Mucosa of rectum (tissue), 2 donors: Measurements from ENCODE around the gene TNFRSF12A.
"Not testable (repeated sequence)": the region's sequence is repeated elsewhere in the genome, so short reads cannot be mapped to it uniquely, and the experiment has no call there.

Experiments
- H3K27ac ChIP-seq, 2 donors: one replicate each; pipeline ENCODE4 v1.7.0; 2013; ENCODE audit warnings: inconsistent platforms in 2 of 2, low read depth in 2 of 2, low read length in 2 of 2
- H3K27me3 ChIP-seq, 2 donors: one replicate each; pipeline ENCODE4 v1.7.0; 2013; ENCODE audit warnings: low read length in 2 of 2; ENCODE audit not compliant: control insufficient read depth in 2 of 2, insufficient read depth in 2 of 2
- H3K36me3 ChIP-seq, 2 donors: one replicate each; pipeline ENCODE4 v1.7.0; 2013; ENCODE audit warnings: low read length in 2 of 2; ENCODE audit not compliant: control insufficient read depth in 2 of 2, insufficient read depth in 2 of 2
- H3K4me1 ChIP-seq, 2 donors: one replicate each; pipeline ENCODE4 v1.7.0; 2013; ENCODE audit warnings: low read length in 2 of 2, mild to moderate bottlenecking in 1 of 2; ENCODE audit not compliant: control insufficient read depth in 2 of 2, insufficient read depth in 2 of 2
- H3K4me3 ChIP-seq, 2 donors: one replicate each; pipeline ENCODE4 v1.7.0; 2013; ENCODE audit warnings: low read length in 2 of 2
- H3K9ac ChIP-seq, 2 donors: one replicate each; pipeline ENCODE4 v1.7.0; 2013; ENCODE audit warnings: low read length in 2 of 2, low read depth in 1 of 2, mild to moderate bottlenecking in 1 of 2
- H3K9me3 ChIP-seq, 2 donors: one replicate each; pipeline ENCODE4 v1.7.0; 2013; ENCODE audit warnings: low read length in 2 of 2; ENCODE audit not compliant: control insufficient read depth in 2 of 2
- donor health status: healthy.
- donor health status: Normal muscosa, but diverticular disease.

The TNFRSF12A gene

GRCh38 chr16:3047387-3047720 lies 27.2 kb downstream of the TNFRSF12A start:
- no peak overlapping the region for H3K9ac ChIP-seq
- no peak overlapping the region for H3K27ac ChIP-seq
- no peaks in the 10 kb centered on the region for H3K36me3 ChIP-seq
- peak overlapping the region in 1 of 2 donors; percentile 31 for H3K4me3 ChIP-seq
- peaks cover 0 to 6% of the 10 kb centered on the region in 2 donors for H3K4me1 ChIP-seq
- no peaks in the 10 kb centered on the region for H3K9me3 ChIP-seq
- H3K27me3 ChIP-seq: peaks cover 25 to 50% of the 10 kb centered on the region in 2 donors

GRCh38 chr16:3049921-3050481 lies 29.8 kb downstream of the TNFRSF12A start:
- Histone ChIP-seq H3K27me3 (peaks cover 19 to 30% of the 10 kb centered on the region in 2 donors), H3K9ac (no peak overlapping the region), H3K36me3 (no peaks in the 10 kb centered on the region), H3K4me3 (no peak overlapping the region), H3K9me3 (no peaks in the 10 kb centered on the region), H3K27ac (no peak overlapping the region), H3K4me1 (peaks cover 0 to 6% of the 10 kb centered on the region in 2 donors)

GRCh38 chr16:3050487-3050886 lies 30.3 kb downstream of the TNFRSF12A start:
- Histone ChIP-seq H3K36me3 (no peaks in the 10 kb centered on the region), H3K9me3 (no peaks in the 10 kb centered on the region), H3K4me1 (peaks cover 0 to 3% of the 10 kb centered on the region in 2 donors), H3K9ac (no peak overlapping the region), H3K27ac (no peak overlapping the region), H3K27me3 (peaks cover 16 to 26% of the 10 kb centered on the region in 2 donors), H3K4me3 (no peak overlapping the region)

- Histone ChIP-seq H3K9ac (no peak overlapping the region), H3K4me3 (no peak overlapping the region), H3K27me3 (peaks cover 15 to 26% of the 10 kb centered on the region in 2 donors), H3K36me3 (no peaks in the 10 kb centered on the region), H3K27ac (no peak overlapping the region), H3K4me1 (peaks cover 0 to under 1% of the 10 kb centered on the region in 2 donors), H3K9me3 (no peaks in the 10 kb centered on the region)
These were observed 30.8 kb downstream of the TNFRSF12A start for GRCh38 chr16:3051009-3051408.

- H3K9ac ChIP-seq: no peak overlapping the region
- no peaks in the 10 kb centered on the region for H3K36me3 ChIP-seq
- H3K27ac ChIP-seq: no peak overlapping the region
- H3K9me3 ChIP-seq: no peaks in the 10 kb centered on the region
- no peaks in the 10 kb centered on the region for H3K4me1 ChIP-seq
- H3K27me3 ChIP-seq: peaks cover 15 to 24% of the 10 kb centered on the region in 2 donors
- no peak overlapping the region for H3K4me3 ChIP-seq
These were observed 31.3 kb downstream of the TNFRSF12A start for GRCh38 chr16:3051494-3051893.

GRCh38 chr16:3052571-3053329 lies 32.6 kb downstream of the TNFRSF12A start:
- not testable (repeated sequence) for H3K36me3 ChIP-seq, H3K9me3 ChIP-seq, H3K27ac ChIP-seq, H3K4me1 ChIP-seq, H3K4me3 ChIP-seq, H3K9ac ChIP-seq
- peaks cover 14 to 15% of the 10 kb centered on the region in 2 donors for H3K27me3 ChIP-seq

- H3K27ac ChIP-seq, H3K27me3 ChIP-seq, H3K4me3 ChIP-seq, H3K9ac ChIP-seq, H3K9me3 ChIP-seq, H3K36me3 ChIP-seq, H3K4me1 ChIP-seq: not testable (repeated sequence)
These were observed 33.2 kb downstream of the TNFRSF12A start for GRCh38 chr16:3053330-3053710.

- peak overlapping the region in 1 of 2 donors; percentile 32 for H3K27ac ChIP-seq
These were observed 35.0 kb downstream of the TNFRSF12A start for GRCh38 chr16:3054965-3055733.

GRCh38 chr16:3055734-3056115 lies 35.6 kb downstream of the TNFRSF12A start:
- not testable (repeated sequence) for H3K36me3 ChIP-seq, H3K27me3 ChIP-seq
- H3K27ac ChIP-seq: peak overlapping the region in 1 of 2 donors; percentile 32

More at GRCh38 chr16:3054965-3055733, 35.0 kb downstream of the TNFRSF12A start:
- Histone ChIP-seq H3K9me3 (no peaks in the 10 kb centered on the region), H3K9ac (no peak overlapping the region), H3K36me3 (no peaks in the 10 kb centered on the region), H3K27me3 (no peaks in the 10 kb centered on the region), H3K4me1 (peaks cover 12 to 20% of the 10 kb centered on the region in 2 donors), H3K4me3 (no peak overlapping the region)

More at GRCh38 chr16:3055734-3056115, 35.6 kb downstream of the TNFRSF12A start:
- H3K4me1 ChIP-seq: peaks cover 12 to 20% of the 10 kb centered on the region in 2 donors
- not testable (repeated sequence) for H3K9ac ChIP-seq, H3K9me3 ChIP-seq, H3K4me3 ChIP-seq
